Measurements from ENCODE around the gene ERBB3. TPM values are rescaled to one million over a fixed set of nuclear protein-coding genes. Genes with fewer than 3 reads are reported as not detected.

Gene ERBB3
- total and polyA plus RNA-seq, 2 of the 8 experiments (the other 6 are each of a cell fraction or from before 2014, with no cell fraction given): 33.9 to 52.4 TPM

DNA sequence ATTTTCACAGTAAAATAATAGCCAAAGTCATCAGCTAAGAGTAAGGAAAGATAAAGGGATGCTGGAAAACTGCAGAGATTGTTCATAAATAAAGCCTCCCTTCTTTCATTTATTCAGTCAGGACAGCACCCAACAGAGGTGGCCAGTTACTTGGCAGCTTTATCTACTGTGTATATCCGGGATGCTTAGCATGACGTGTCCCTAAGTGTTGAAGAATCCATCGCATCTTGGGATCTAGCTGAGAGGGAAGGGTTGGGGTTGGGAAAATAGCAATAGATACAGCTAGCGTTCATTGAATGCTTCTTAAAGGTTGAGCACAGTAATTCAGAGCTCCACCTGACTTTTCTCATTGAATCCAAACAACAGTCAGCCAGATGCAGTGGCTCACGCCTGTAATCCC is 5.6 kb upstream of the ERBB3 start (continued):
- TF ChIP-seq, protein P1, sequence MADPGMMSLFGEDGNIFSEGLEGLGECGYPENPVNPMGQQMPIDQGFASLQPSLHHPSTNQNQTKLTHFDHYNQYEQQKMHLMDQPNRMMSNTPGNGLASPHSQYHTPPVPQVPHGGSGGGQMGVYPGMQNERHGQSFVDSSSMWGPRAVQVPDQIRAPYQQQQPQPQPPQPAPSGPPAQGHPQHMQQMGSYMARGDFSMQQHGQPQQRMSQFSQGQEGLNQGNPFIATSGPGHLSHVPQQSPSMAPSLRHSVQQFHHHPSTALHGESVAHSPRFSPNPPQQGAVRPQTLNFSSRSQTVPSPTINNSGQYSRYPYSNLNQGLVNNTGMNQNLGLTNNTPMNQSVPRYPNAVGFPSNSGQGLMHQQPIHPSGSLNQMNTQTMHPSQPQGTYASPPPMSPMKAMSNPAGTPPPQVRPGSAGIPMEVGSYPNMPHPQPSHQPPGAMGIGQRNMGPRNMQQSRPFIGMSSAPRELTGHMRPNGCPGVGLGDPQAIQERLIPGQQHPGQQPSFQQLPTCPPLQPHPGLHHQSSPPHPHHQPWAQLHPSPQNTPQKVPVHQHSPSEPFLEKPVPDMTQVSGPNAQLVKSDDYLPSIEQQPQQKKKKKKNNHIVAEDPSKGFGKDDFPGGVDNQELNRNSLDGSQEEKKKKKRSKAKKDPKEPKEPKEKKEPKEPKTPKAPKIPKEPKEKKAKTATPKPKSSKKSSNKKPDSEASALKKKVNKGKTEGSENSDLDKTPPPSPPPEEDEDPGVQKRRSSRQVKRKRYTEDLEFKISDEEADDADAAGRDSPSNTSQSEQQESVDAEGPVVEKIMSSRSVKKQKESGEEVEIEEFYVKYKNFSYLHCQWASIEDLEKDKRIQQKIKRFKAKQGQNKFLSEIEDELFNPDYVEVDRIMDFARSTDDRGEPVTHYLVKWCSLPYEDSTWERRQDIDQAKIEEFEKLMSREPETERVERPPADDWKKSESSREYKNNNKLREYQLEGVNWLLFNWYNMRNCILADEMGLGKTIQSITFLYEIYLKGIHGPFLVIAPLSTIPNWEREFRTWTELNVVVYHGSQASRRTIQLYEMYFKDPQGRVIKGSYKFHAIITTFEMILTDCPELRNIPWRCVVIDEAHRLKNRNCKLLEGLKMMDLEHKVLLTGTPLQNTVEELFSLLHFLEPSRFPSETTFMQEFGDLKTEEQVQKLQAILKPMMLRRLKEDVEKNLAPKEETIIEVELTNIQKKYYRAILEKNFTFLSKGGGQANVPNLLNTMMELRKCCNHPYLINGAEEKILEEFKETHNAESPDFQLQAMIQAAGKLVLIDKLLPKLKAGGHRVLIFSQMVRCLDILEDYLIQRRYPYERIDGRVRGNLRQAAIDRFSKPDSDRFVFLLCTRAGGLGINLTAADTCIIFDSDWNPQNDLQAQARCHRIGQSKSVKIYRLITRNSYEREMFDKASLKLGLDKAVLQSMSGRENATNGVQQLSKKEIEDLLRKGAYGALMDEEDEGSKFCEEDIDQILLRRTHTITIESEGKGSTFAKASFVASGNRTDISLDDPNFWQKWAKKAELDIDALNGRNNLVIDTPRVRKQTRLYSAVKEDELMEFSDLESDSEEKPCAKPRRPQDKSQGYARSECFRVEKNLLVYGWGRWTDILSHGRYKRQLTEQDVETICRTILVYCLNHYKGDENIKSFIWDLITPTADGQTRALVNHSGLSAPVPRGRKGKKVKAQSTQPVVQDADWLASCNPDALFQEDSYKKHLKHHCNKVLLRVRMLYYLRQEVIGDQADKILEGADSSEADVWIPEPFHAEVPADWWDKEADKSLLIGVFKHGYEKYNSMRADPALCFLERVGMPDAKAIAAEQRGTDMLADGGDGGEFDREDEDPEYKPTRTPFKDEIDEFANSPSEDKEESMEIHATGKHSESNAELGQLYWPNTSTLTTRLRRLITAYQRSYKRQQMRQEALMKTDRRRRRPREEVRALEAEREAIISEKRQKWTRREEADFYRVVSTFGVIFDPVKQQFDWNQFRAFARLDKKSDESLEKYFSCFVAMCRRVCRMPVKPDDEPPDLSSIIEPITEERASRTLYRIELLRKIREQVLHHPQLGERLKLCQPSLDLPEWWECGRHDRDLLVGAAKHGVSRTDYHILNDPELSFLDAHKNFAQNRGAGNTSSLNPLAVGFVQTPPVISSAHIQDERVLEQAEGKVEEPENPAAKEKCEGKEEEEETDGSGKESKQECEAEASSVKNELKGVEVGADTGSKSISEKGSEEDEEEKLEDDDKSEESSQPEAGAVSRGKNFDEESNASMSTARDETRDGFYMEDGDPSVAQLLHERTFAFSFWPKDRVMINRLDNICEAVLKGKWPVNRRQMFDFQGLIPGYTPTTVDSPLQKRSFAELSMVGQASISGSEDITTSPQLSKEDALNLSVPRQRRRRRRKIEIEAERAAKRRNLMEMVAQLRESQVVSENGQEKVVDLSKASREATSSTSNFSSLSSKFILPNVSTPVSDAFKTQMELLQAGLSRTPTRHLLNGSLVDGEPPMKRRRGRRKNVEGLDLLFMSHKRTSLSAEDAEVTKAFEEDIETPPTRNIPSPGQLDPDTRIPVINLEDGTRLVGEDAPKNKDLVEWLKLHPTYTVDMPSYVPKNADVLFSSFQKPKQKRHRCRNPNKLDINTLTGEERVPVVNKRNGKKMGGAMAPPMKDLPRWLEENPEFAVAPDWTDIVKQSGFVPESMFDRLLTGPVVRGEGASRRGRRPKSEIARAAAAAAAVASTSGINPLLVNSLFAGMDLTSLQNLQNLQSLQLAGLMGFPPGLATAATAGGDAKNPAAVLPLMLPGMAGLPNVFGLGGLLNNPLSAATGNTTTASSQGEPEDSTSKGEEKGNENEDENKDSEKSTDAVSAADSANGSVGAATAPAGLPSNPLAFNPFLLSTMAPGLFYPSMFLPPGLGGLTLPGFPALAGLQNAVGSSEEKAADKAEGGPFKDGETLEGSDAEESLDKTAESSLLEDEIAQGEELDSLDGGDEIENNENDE (IDR thresholded peaks at IDR 0.05; ENCODE audit: insufficient replicate concordance, low read length): no peak
- TF ChIP-seq NRF1 (IDR thresholded peaks at IDR 0.05; ENCODE audit: low read depth, low read length) (no peak), BCL11A (IDR thresholded peaks at IDR 0.05; ENCODE audit: low read depth in 2 of 2, low read length in 2 of 2) (no peak), TEAD4 (IDR thresholded peaks at IDR 0.05; ENCODE audit: low read depth, low read length) (no peak), TAF7 (optimal IDR thresholded peaks at IDR 0.05; ENCODE audit: borderline replicate concordance, low read depth, low read length) (no peak), POLR2AphosphoS5 (IDR thresholded peaks at IDR 0.05; ENCODE audit: low read depth, low read length) (no peak)
- TF ChIP-seq, protein P2, sequence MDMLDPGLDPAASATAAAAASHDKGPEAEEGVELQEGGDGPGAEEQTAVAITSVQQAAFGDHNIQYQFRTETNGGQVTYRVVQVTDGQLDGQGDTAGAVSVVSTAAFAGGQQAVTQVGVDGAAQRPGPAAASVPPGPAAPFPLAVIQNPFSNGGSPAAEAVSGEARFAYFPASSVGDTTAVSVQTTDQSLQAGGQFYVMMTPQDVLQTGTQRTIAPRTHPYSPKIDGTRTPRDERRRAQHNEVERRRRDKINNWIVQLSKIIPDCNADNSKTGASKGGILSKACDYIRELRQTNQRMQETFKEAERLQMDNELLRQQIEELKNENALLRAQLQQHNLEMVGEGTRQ (IDR thresholded peaks at IDR 0.05; ENCODE audit: low read length): no peak
- TF ChIP-seq, protein P3, sequence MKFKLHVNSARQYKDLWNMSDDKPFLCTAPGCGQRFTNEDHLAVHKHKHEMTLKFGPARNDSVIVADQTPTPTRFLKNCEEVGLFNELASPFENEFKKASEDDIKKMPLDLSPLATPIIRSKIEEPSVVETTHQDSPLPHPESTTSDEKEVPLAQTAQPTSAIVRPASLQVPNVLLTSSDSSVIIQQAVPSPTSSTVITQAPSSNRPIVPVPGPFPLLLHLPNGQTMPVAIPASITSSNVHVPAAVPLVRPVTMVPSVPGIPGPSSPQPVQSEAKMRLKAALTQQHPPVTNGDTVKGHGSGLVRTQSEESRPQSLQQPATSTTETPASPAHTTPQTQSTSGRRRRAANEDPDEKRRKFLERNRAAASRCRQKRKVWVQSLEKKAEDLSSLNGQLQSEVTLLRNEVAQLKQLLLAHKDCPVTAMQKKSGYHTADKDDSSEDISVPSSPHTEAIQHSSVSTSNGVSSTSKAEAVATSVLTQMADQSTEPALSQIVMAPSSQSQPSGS (IDR thresholded peaks at IDR 0.05; ENCODE audit: low read length): no peak
- TF ChIP-seq, protein P4, sequence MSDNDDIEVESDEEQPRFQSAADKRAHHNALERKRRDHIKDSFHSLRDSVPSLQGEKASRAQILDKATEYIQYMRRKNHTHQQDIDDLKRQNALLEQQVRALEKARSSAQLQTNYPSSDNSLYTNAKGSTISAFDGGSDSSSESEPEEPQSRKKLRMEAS (IDR thresholded peaks at IDR 0.05): no peak

Data from H1 (cell line).